NCI-H2196 treated with DMSO at 0.1 percent for 48 hours (cell line): ENCODE results near the gene ALKBH1.
A peak's percentile ranks its signal among the peaks of the same experiment; 100 is the strongest.
"Not testable (repeated sequence)": the region's sequence is repeated elsewhere in the genome, so short reads cannot be mapped to it uniquely, and the experiment has no call there.

Source experiments
- DNase-seq: peaks from one replicate; lab custom pipeline; 2025; ENCODE audit not compliant: unreplicated experiment; lab: John Stamatoyannopoulos, UW

The ALKBH1 gene

DNA sequence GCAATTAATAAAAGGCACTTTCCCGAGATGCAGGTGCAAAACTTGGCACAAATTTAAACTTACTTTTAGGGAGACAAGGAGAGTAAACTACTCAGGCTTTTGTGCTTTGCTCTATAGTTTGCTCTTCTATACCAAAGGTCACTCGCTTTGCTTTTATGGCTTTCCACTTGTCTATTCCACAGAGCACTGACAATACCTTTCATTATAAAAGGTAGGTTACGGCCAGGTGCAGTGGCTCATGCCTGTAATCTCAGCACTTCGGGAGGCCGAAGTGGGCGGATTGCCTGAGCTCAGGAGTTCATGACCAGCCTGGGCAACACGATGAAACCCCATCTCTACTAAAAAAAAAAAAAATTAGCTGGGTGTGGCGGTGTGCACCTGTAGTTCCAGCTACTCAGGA, 32.9 kb downstream of the ALKBH1 start:
- DNase-seq = peak; percentile 39

- no peak for DNase-seq
Observed at GRCh38 chr14:77673193-77673592, 34.6 kb downstream of the ALKBH1 start.

DNA sequence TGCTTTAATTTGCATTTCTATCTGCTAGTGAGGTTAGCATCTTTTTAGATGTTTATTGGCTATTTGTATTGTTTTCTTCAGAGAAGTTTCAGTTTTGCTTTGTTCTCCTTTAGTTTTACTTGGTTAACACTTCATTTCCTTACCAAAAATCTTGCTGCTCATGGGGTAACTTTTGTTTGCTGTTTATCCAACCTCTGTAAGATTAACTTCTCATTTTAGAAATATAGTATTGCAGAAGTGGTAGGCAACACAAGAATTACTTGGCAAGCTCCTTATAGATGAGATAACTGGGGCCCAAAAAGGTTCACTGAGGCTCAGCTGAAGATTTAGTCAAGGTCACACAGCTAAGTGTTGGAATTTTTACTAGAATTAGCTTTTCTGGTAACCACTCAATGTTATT, 40.5 kb downstream of the ALKBH1 start:
- no peak for DNase-seq

GRCh38 chr14:77663293-77663692, 44.5 kb downstream of the ALKBH1 start:
- no peak for DNase-seq

GRCh38 chr14:77661562-77661961, 46.3 kb downstream of the ALKBH1 start:
- DNase-seq = not testable (repeated sequence)

GRCh38 chr14:77660754-77661153, 47.1 kb downstream of the ALKBH1 start:
- no peak for DNase-seq

DNA sequence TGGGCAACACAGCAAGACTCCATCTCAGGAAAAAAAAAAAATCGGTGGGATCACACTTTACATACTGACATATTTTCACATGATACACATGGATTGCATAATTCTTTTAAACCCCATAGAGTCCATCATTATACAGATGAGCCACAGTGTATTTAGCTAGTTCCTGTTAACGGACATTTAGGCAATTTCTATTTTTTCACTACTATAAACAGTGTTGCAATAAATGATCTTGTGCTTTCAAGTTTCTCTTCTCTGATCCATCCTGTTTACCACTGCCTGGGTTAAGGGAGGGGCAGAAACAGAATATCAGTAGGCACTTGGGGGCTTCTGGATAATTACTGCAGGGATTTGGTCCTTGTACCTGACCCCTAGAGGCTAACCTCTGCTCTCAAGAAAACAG, 48.0 kb downstream of the ALKBH1 start:
- DNase-seq = no peak

DNA sequence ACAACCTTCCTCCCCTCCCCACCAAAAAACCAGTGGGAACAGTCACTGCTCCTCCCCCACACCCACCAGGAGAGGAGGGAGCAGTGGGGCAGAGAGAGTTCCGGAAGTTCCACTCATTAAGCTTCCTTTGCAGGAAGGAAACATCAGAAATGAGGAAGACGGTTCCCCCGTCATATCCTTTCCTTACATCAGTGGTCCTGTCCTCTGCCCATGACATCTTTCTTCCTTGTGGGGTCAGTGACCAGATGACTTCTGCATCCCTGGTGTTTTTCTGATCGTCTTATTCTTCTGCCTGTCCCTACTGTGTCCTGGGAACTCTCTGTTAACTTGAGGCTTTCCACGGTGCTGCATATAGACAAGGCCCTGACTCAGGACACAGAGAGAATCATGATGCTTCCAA, 50.5 kb downstream of the ALKBH1 start:
- no peak for DNase-seq

- no peak for DNase-seq
Observed at GRCh38 chr14:77654001-77654441, 53.8 kb downstream of the ALKBH1 start.

- DNase-seq = no peak
Observed at GRCh38 chr14:77649326-77649725, 58.5 kb downstream of the ALKBH1 start.

GRCh38 chr14:77648520-77649200, 59.2 kb downstream of the ALKBH1 start:
- DNase-seq = no peak

DNA sequence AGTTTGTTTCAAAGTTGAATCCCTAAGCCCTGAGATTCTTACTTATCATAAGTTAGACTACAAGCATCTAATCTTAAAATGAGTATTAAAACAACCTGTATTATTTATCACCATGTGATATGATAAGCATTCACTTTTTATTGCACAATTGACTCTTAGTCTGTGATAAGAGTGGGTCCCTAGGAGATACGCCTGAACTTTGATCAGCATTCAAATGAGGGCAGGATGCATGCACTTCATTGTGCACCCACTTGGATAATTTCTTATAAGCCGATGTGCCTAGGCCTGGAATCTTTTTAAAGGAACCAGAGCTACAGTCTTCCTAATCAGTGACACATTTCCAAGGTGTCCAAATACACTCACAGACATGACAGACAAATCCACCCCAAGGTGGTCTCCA, 60.0 kb downstream of the ALKBH1 start:
- no peak for DNase-seq

- no peak for DNase-seq
Observed at GRCh38 chr14:77646907-77647306, 60.9 kb downstream of the ALKBH1 start.

GRCh38 chr14:77645520-77646230, 62.1 kb downstream of the ALKBH1 start:
- no peak for DNase-seq

DNA sequence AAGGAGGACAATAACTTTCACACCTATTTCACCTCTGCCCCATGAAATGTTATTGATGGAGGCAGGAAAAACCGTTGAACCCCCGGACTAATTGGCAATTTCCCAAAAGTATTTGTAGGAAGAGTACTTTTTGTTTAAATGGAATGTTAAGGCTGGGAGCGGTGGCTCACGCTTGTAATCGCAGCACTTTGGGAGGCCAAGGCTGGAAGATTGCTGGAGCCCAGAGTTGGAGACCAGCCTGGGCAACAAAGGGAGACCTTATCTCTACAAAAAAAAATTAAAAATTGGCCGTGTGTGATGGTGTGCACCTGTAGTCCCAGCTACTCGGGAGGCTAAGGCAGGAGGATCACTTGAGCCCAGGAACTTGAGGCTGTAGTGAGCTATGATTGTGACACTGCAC, 65.4 kb downstream of the ALKBH1 start:
- no peak for DNase-seq

GRCh38 chr14:77641534-77642341, 66.1 kb downstream of the ALKBH1 start:
- DNase-seq = no peak

DNA sequence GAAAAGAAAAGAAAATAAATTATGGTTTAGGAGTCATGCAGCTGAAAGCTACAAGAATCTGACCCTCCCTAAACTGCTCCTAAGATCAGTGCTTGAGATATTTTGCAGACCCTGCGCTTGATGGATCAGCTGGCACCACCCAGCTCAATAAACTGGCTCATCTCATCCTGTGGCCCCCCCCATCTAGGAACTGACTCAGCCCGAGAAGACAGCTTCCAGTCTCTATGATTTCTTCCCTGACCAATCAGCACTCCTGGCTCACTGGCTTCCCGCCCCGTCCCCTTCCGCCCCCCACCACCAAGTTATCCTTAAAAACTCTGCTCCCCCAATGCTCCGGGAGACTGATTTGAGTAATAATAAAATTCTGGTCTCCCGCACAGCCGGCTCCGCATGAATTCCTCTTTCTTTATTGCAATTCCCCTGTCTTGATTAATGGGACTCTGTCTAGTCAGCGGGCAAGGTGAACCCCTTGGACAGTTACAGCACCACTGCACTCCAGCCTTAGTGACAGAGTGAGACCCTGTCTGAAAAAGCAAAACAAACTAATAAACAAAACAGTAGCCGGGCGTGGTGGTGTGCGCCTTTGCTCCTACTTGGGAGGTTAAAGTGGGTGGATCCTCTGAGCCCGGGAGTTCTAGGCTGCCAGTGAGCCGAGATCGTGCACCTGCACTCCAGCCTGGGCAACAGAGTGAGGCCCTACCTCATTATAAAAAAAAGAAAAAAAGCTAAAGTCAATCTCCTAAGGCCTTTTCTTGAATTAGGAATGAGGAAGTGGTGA, 66.9 kb downstream of the ALKBH1 start:
- no peak for DNase-seq

DNA sequence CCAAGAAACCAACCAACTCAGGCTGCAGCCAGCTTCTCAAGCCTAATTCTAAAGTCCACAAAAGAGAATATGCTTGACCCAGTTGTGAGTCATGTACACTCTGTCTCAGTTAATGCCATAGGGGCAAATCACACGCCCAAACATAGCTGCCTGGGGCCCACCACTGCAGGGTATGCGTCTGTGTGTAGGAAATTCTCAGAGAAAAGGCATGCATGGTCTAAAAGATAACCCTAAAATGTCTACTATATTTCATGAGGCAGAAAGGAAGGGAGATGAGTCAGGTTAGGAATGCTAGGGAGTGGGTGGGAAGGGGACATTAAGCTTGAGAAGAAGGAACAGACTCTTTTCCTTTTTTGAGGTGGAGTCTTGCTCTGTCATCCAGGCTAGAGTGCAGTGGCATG, 69.1 kb downstream of the ALKBH1 start:
- DNase-seq = no peak

DNA sequence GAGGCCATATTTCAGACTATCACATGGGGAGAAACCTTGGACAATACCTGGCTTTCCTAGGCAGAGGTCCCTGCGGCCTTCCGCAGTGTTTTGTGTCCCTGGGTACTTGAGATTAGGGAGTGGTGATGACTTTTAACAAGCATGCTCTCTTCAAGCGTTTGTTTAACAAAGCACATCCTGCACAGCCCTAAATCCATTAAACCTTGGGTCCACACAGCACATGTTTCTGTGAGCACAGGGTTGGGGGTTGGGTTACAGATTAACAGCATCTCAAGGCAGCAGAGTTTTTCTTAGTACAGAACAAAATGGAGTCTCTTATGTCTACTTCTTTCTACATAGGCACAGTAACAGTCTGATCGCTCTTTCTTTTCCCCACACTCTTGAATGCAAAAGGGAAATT, 72.0 kb downstream of the ALKBH1 start:
- DNase-seq = not testable (repeated sequence)

DNA sequence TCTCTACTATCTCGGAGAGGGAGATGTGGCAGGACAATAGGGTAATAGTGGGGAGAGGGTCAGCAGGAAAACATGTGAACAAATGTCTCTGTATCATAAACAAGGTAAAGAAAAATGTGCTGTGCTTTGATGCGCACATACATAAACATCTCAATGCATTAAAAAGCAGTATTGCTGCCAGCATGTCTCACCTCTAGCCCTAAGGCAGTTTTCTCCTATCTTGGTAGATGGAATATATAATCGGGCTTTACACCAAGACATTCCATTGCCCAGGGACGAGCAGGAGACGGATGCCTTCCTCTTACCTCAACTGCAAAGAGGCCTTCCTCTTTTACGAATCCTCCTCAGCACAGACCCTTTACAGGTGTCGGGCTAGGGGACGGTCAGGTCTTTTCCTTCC, 72.4 kb downstream of the ALKBH1 start:
- not testable (repeated sequence) for DNase-seq

- no peak for DNase-seq
Observed at GRCh38 chr14:77630111-77630510, 77.7 kb downstream of the ALKBH1 start.
